Islet of Langerhans (tissue), 1 donor: Measurements from ENCODE around the gene SLC35E4.
"Not testable (repeated sequence)": the region's sequence is repeated elsewhere in the genome, so short reads cannot be mapped to it uniquely, and the experiment has no call there.

ENCODE experiments used
- FAIRE-seq: peaks from one replicate; lab custom pipeline; 2011; peaks lifted over from hg19 to GRCh38; lab: Jason Lieb, UNC

The SLC35E4 gene, protein sequence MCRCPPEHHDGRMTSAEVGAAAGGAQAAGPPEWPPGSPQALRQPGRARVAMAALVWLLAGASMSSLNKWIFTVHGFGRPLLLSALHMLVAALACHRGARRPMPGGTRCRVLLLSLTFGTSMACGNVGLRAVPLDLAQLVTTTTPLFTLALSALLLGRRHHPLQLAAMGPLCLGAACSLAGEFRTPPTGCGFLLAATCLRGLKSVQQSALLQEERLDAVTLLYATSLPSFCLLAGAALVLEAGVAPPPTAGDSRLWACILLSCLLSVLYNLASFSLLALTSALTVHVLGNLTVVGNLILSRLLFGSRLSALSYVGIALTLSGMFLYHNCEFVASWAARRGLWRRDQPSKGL

DNA sequence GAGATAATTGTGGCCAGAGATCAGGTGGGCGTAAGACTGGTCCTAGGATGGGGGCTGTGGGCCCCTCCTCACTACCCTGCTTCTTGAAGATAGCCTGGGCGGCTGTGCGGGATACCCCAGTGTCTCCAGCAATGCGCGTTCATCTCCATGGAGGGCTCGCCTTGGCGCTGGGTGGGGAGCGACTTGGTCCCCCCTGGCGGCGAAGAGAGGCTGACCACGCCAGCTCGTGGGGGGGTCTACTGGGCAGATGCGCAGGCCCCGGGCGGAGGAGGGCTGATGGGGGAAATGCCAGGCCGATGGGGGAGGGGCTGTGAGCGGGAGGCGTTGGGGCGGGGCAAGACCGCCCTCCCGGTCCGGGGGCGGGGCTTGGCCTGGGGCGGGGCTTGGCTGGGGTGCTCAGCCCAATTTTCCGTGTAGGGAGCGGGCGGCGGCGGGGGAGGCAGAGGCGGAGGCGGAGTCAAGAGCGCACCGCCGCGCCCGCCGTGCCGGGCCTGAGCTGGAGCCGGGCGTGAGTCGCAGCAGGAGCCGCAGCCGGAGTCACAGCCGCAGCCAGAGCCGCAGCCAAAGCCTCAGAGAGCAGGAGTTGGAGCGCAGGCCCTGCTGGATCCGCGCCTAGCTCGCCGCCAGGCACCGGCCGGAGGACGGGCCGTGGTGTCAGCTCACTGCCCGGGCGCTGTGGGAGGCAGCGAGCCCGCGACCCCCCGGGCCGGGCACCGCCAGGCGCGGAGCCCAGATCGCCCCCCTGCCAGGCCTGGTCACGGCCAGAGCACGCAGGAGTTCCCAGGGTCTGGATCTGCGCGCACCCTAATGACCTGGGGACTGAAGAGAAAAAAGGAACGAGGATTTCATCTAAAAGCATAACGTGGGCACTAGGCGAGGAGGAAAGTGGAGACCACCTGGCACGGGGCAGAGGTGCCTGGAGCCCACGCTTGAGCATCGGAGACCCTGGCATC lies at the start of gene SLC35E4:
Gene SLC35E4 (plus strand): TSS at position 509 of the 953 bp plus-strand sequence. CDS start 670 bp downstream, outside the sequence.
- FAIRE-seq, result no peak

DNA sequence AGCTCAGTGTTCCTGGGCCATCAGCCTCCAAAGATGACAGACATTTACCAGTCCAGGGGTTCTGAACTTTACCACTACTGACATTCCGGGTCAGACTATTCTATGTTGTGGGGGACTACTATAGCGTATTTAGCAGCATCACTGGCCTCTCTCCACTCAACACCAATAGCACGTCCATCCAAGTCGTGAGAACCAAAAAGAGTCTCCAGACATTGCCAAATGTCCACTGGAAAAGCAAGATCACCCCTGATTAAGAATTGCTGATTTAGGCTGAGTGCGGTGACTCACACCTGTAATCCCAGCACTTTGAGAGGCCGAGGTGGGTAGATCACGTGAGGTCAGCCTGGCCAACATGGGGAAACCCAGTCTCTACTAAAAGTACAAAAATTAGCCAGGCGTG lies 49.2 kb upstream of the SLC35E4 start:
- no peak for FAIRE-seq

DNA sequence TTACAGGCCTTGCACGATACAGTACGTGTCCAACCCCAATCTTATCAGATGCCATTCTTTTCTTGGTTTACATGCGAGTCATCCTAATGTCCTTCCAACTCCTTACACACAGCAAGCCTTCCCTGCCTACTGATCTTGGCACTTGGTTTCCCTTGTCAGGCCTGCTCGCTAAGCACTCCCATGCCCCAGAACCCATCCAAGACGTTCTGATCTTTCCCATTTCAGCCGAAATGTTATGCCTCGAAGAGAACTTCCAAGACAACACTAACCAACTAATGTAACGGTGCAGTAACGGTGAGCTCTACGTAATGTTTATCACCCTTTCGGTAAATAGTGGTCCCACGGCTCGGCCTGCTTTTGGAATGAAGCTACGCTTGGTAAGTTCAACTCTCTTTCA lies 44.4 kb upstream of the SLC35E4 start:
- no peak for FAIRE-seq

GRCh38 chr22:30591588-30592359 lies 43.8 kb upstream of the SLC35E4 start, which contains the start of gene PES1:
Gene PES1 (minus strand): TSS chr22:30591910. CDS start chr22:30591833, 77 bp downstream.
- peak; percentile 94 for FAIRE-seq

- not testable (repeated sequence) for FAIRE-seq
These were observed 43.2 kb upstream of the SLC35E4 start for GRCh38 chr22:30592360-30592713.

DNA sequence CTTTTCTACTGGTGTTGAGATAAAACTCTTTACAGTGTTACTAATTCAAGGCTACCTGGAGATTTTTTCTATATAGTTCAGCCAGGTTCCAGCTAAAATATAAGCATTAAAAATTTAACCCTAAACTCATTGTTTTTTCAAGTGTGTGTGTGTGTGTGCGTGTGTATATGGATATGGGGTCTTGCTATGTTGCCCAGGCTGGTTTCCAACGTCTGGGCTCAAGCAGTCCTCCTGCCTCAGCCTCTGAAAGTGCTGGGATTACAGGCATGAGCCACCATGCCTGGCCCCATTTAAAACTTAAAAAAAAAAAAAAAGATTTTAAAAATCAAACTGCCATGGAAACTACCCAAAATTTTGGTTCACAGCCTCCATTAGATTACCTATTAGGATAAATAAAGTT lies 39.4 kb upstream of the SLC35E4 start:
- no peak for FAIRE-seq

GRCh38 chr22:30596886-30597285 lies 38.7 kb upstream of the SLC35E4 start:
- FAIRE-seq, result no peak

GRCh38 chr22:30598986-30599385 lies 36.6 kb upstream of the SLC35E4 start:
- peak; percentile 89 for FAIRE-seq

DNA sequence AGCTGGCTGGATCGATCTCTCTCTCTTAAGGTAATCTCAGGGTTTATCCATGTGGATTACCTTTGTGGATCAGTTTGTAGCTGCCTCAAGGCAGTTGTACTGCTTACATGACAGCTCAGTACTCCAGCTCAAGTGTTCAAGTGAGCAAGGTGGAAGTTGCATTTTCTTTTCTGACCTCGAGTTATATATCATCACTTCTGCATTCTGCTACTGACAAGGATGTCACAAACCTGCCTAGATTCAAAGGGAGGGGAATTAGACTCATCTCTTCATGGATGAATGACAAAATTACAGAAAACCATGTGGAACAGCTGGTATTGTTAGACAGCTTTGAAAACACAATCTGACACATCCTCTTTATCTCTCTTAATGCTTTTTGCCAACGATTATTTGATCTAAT lies 34.7 kb upstream of the SLC35E4 start:
- no peak for FAIRE-seq

DNA sequence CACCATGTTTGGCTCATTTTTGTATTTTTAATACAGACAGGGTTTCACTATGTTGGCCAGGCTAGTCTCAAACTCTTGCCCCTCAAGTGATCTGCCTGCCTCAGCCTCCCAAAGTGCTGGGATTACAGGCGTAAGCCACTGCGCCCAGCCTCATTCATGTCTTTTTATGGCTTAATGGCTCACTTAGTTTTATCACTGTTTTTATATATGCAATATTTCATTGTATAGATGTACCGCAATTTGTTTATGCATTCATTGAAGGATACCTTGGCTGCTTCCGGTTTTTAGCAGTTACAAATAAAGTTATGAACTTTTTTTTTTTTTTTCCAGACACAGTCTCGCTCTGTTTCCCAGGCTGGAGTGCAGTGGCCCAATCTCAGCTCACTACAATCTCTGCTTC lies 34.1 kb upstream of the SLC35E4 start:
- no peak for FAIRE-seq

DNA sequence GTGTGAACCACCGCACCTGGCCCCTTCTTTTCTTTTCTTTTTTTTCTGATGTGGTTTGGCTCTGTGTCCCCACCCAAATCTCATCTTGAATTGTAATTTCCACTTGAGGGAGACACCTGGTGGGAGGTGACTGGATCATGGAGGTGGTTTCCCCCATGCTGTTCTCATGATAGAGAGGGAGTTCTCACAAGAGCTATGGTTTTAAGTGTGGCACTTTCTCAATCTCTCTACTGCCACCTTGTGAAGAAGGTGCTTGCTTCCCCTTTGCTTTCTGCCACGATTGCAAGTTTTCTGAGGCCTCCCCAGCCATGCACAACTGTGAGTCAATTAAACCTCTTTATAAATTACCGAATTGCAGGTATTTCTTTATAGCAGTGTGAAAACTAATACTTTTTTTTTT lies 33.5 kb upstream of the SLC35E4 start:
- no peak for FAIRE-seq

- no peak for FAIRE-seq
These were observed 31.8 kb upstream of the SLC35E4 start for GRCh38 chr22:30603801-30604200.

- FAIRE-seq, result no peak
These were observed 30.9 kb upstream of the SLC35E4 start for GRCh38 chr22:30604723-30605122.

- FAIRE-seq, result no peak
These were observed 30.0 kb upstream of the SLC35E4 start for GRCh38 chr22:30605449-30606110.

DNA sequence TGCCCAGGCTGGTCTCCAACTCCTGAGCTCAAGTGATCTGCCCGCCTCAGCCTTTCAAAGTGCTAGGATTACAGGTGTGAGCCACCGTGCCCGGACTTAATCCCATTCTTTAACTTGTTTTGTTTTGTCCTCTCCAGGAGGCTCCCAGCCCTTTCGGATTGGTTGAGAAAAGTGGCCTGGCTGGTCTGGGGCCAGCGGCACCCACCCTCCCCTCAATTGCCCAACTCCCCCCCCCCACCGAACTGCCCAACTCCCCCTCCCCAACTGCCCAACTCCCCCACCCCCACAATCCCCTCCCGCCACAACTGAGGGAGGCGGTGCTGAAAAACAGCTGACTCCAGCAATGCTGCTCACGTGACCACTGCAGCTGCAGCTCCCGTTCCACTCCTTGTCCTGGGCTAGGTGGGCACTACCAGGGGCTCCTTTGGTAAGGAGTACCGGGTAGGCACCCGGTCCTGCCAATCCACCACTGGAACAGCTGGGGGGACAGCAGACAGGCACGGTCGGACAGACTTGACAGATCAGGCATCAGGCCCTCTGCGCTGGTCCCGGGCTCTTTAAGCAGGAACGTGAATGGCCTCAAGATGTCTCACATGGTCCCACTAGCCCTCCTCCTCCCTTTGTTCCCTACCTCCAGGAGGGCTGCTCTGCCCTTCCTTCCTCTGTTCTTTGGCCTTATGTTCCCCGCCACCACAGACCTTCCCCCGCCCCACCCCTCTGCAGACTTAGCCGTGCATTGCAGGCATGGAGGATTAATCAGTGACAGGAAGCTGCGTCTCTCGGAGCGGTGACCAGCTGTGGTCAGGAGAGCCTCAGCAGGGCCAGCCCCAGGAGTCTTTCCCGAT lies 28.9 kb upstream of the SLC35E4 start, which contains the start of gene TCN2:
Gene TCN2 (plus strand): TSS at position 720 of the 845 bp plus-strand sequence. CDS start 158 bp downstream, outside the sequence.
- FAIRE-seq, result no peak

GRCh38 chr22:30607300-30607930 lies 28.2 kb upstream of the SLC35E4 start:
- FAIRE-seq, result no peak

DNA sequence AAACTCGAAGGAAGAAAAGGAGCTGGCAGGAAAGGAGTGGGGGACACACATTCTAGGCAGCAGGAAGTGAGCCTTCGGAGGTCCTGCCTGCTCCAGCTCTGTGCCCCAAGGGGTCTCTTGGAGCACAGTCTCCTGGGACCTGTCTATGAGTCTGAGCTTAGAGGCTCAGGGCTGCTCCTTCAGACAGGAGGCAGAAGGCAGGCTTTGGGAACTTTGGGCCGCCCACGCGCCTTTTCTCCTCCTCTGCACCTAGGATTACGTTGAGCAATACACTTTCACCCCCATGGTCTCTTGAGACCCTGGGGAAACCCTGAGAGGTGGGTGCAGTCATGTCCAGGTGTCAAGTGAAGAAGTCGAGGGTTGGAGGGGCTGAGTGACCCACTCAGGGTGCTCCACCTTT lies 27.6 kb upstream of the SLC35E4 start:
- FAIRE-seq, result no peak

GRCh38 chr22:30609260-30610185 lies 26.1 kb upstream of the SLC35E4 start:
- no peak for FAIRE-seq

- no peak for FAIRE-seq
These were observed 25.3 kb upstream of the SLC35E4 start for GRCh38 chr22:30610299-30610698.
